Stimulated activated naive B cell treated with anti-CD40 and anti-IgM and Interleukin-4, amounts not matched to agents 10 μg/mL and 1 μg/mL and 100 μg/mL, for 72 hours (primary cell): ENCODE results near the gene SYNE4.

ENCODE experiments used
- ATAC-seq, 2 donors: fragments of 150-1000 bp; cut with Tn5 transposase; replicated peaks; 2 replicates each; pipeline ENCODE4 v1.10.0; 2021; ENCODE audit warnings: moderate library complexity in 1 of 2
- DNase-seq: peaks from one replicate; pipeline ENCODE4 v3.0.0; 2021
- H3K27ac Mint-ChIP-seq: one replicate; pipeline ENCODE4 v1.8.0; 2022; ENCODE audit warnings: mild to moderate bottlenecking, mixed read lengths
- H3K27me3 Mint-ChIP-seq, 2 donors: one replicate each; pipeline ENCODE4 v1.8.0; 2022; ENCODE audit warnings: mixed read lengths in 2 of 2
- H3K36me3 Mint-ChIP-seq, 2 donors: one replicate each; pipeline ENCODE4 v1.8.0; 2022; ENCODE audit warnings: mixed read lengths in 2 of 2, mild to moderate bottlenecking in 1 of 2
- H3K4me1 Mint-ChIP-seq, 2 donors: one replicate each; pipeline ENCODE4 v1.8.0; 2022; ENCODE audit warnings: mixed read lengths in 2 of 2, mild to moderate bottlenecking in 1 of 2
- H3K4me3 Mint-ChIP-seq, 2 donors: one replicate each; pipeline ENCODE4 v1.8.0; 2022; ENCODE audit warnings: mild to moderate bottlenecking in 2 of 2, mixed read lengths in 2 of 2, moderate library complexity in 1 of 2
- H3K9me3 Mint-ChIP-seq, 2 donors: one replicate each; pipeline ENCODE4 v1.8.0; 2022; ENCODE audit warnings: mixed read lengths in 2 of 2, mild to moderate bottlenecking in 1 of 2

Gene SYNE4

DNA sequence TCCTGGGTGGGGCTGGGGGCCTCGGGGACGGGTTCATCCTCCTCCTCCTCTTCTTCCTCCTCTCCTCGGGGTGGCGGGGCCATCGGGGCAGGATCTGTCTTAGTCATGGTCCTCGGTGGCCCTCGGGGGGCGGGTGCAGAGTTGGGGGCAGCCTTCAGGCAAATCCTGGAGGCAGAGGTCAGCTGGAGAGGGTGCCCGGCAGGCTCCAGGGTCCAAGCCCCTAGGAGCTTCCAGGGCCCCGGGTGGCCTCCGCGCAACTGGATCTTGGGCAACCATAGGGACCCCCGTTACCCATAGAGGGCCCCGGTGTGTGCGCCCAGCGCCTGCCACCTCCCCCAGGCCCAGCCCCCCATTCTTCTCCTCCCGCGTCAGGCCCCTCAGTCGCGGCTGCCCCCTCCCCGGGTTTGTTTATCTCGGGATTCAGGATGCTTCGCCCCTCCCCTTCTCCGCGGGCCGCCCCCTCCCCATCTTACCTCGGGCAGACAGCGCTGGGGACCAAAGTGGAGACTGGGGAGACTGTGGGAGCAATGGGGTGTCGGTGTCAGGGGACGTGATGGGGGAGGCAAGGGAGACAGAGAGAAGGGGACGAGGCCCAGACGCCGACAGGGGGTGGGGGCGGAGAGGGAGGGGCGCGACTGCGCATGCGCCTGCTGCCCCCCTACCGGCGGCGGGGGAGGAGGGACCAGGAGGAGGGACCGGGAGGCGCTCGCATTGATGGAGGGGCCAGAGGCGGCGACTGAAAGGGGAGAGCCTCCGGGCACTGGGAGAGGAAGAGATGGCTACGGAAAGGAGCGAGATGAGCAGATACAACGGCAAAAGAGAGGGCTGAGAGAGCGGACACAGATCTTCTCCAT lies 23.9 kb upstream of the SYNE4 start, which contains the start of gene CLIP3:
Gene CLIP3, minus strand, starts transcription at position 623 of the 854 bp plus-strand sequence. Its CDS starts 516 bp downstream, at position 107.
- DNase-seq (no peak), ATAC-seq (peak; percentile 39 to 44)
- peak within 1 kb of the TSS; percentile 70 for H3K27ac Mint-ChIP-seq
- H3K9me3 Mint-ChIP-seq, result no peaks in the 10 kb centered on the region
- peak within 1 kb of the TSS; percentile 45 to 62 for H3K4me3 Mint-ChIP-seq
- H3K27me3 Mint-ChIP-seq, result peaks cover 8 to 11% of the 10 kb centered on the region in 2 donors
- H3K4me1 Mint-ChIP-seq, result peaks cover 7 to 14% of the 10 kb centered on the region in 2 donors
- H3K36me3 Mint-ChIP-seq, result peaks cover 45 to 47% of the 10 kb centered on the region in 2 donors

DNA sequence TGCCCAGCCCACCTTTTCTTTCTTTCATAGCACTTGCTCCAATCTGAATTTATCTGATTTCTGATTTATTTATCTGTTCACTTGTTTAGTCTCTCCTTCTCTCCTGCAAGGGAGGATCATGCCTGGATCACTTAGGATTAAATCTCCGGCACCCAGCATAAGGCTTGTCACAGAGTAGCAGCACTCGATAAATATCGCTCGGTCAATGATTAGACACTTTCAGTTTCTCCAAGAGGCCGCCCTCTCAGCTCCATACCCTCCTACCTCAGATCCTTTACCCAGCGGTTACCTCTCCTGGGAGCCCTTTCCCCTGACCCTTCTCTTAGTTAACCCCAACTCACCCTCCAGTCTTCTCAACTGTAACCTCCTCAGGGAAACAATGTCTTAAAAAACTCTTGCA lies 22.7 kb upstream of the SYNE4 start:
- Mint-ChIP-seq H3K4me3 (no peak overlapping the region), H3K9me3 (no peaks in the 10 kb centered on the region), H3K27ac (no peak overlapping the region), H3K27me3 (peaks cover 8 to 11% of the 10 kb centered on the region in 2 donors), H3K4me1 (peaks cover 4 to 14% of the 10 kb centered on the region in 2 donors), H3K36me3 (peaks cover 40 to 41% of the 10 kb centered on the region in 2 donors)
- DNase-seq (no peak), ATAC-seq (no peak)

DNA sequence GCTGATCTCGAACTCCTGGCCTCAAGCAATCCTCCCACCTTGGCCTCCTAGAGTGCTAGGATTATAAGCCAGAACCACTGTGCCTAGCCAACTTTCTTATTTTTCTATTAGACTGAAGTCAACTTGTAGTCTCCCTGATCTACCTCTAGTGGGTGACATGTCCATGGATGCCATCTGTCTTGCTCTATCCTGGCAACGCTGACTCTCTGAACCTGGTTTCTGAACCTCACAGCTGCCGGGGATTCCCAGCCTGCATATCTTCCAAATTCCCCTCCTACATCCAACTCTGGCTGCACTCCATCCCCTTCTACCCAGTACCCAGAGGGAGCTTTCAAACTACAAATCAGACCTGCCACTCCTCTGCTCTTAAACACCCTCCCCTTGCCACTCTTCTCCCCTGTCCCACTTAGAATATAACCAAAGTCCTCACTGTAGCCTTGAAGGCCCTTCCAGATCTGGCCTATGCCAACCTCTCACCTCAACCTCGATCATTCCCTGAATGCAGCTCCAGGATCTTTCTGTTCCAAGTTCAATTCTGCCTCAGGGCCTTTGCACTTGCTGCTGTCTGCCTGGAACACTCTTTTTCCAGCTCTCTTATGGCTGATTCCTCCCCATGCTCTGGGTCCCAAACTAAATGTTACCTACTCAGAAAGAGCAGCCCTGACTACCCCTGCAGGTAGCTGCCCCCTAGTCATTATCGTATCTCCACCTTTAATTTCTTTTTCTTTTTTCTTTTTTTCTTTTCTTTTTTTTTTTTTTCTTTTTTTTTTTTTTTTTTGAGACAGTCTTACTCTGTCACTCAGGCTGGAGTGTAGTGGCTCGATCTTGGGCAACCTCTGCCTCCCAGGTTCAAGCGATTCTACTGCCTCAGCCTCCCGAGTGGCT lies 21.9 kb upstream of the SYNE4 start:
- Mint-ChIP-seq H3K9me3 (no peaks in the 10 kb centered on the region), H3K4me1 (peaks cover 4 to 13% of the 10 kb centered on the region in 2 donors), H3K27ac (no peak overlapping the region), H3K36me3 (peaks cover 38 to 41% of the 10 kb centered on the region in 2 donors), H3K4me3 (no peak overlapping the region), H3K27me3 (peaks cover 8 to 11% of the 10 kb centered on the region in 2 donors)
- no peak for DNase-seq
- ATAC-seq, result peak in 1 of 2 donors; percentile 33

DNA sequence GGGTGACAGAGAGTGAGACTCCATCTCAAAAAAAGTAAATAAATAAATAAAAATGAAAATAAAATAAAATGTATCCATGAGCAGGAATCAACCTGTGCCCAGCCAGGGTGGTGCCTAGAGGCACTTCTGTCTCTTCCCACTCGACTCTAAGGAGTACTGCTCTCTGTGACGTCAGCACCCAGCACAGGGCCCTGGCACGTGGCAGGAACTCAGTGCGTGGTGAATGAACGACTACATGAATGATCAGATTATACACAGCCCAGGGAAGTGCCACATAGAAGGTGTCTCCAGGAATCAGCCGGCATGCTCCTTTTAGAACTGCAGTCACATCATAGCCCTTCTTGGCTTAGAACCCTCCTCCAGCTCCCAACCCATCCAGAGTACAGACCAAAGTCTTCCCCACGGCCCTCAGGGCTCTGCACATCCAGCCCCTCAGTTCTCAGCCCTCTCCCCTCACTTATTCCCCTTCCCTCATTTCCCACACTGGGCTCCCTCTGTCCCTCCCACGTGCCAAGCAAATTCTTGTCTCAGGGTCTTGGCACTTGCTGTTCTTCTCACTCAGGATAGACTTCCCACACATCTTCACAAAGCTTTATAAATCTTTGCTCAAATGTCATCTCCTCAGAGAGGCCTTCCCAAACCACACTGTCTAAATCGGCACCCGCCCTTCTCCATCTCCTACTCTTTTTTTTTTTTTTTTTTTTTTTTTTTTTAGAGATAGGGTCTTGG lies 19.9 kb upstream of the SYNE4 start:
- DNase-seq (no peak), ATAC-seq (no peak)

DNA sequence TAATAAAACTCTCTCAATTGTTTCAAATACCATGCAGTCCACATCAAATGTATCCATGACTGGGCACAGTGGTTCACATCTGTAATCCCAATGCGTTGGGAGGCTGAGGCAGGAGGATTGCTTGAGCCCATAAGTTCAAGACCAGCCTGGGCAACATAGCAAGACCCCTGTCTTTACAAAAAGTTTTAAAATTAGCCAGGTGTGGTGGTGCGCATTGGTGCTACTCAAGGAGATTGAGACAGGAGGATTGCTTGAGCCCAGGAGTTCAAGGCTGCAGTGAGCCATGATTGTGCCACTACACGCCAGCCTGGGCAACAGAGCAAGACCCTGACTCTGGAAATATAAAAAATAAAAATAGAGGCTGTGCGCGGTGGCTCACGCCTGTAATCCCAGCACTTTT lies 19.1 kb upstream of the SYNE4 start:
- peaks cover 2 to 6% of the 10 kb centered on the region in 2 donors for H3K4me1 Mint-ChIP-seq
- no peak for ATAC-seq
- DNase-seq, result no peak
- H3K4me3 Mint-ChIP-seq, result no peak overlapping the region
- H3K27ac Mint-ChIP-seq, result no peak overlapping the region
- peaks cover 0 to 9% of the 10 kb centered on the region in 2 donors for H3K27me3 Mint-ChIP-seq
- H3K36me3 Mint-ChIP-seq, result peaks cover 35 to 42% of the 10 kb centered on the region in 2 donors
- H3K9me3 Mint-ChIP-seq, result no peaks in the 10 kb centered on the region

More for the DNA sequence above, 19.9 kb upstream of the SYNE4 start:
- peaks cover 30 to 37% of the 10 kb centered on the region in 2 donors for H3K36me3 Mint-ChIP-seq
- H3K4me3 Mint-ChIP-seq, result no peak overlapping the region
- peaks cover 1 to 11% of the 10 kb centered on the region in 2 donors for H3K27me3 Mint-ChIP-seq
- H3K27ac Mint-ChIP-seq, result no peak overlapping the region
- H3K9me3 Mint-ChIP-seq, result no peaks in the 10 kb centered on the region
- H3K4me1 Mint-ChIP-seq, result peaks cover 2 to 10% of the 10 kb centered on the region in 2 donors

DNA sequence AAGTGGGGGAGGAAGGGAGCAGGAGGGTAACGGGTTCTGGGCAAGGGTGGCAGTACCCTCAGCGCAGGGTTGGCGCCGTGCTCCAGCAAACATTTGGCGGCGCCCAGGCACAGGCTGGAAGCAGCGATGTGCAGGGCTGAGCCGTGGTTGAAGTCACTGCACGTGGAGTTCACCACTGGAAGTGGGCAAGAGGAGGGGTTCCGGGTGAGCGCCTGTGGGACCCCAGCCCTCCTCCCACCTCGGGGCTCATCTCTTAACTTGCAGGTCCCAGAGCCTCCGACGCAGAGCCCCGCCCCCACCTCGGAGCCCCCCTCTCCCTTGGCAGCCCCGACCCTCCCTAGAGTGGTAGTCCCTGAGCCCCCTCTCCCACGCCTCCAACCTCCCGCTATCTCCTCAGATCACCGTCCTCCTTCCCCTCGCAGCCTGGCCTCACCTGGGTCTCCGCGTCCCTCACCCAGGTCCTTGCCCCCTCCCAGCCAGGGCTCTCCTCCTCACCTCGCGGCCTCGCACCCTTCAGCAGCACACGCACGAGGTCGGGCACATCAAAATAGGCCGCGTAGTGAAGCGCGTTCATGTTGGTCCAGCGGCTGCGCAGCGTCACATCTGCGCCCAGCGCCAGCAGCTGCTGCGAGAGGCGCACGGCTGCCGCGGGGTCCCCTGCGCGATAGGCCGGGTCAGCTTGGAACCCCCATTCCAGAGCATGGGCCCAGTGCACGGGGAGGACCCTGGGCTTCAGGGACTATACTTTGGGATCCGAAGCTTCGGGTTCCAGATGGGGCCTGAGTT lies 17.7 kb upstream of the SYNE4 start:
- H3K4me1 Mint-ChIP-seq, result no peaks in the 10 kb centered on the region
- no peak for ATAC-seq
- H3K36me3 Mint-ChIP-seq, result peaks cover 33 to 41% of the 10 kb centered on the region in 2 donors

DNA sequence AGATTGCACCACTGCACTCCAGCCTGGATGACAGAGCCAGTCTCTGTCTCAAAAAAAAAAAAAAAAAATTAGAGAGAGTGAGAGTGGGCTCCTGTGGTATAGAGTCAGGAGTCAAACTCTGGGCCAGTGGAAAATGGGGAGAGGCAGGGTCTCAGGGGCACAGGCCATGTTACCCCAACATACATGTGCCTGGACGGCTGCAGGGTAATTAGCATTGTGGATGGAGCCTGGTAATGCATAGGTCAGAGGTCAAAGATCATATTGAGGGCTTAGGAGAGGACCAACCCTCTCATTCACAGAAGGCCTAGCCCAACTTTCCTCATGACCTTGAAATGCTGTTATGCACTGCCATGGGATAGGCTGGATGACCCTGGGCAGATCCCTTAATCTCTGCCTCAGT lies 16.9 kb upstream of the SYNE4 start:
- no peak overlapping the region for H3K4me3 Mint-ChIP-seq
- H3K4me1 Mint-ChIP-seq, result no peaks in the 10 kb centered on the region
- no peaks in the 10 kb centered on the region for H3K9me3 Mint-ChIP-seq
- no peaks in the 10 kb centered on the region for H3K27me3 Mint-ChIP-seq
- no peak for DNase-seq
- no peak overlapping the region for H3K27ac Mint-ChIP-seq
- H3K36me3 Mint-ChIP-seq, result peaks cover 34 to 41% of the 10 kb centered on the region in 2 donors
- no peak for ATAC-seq

More for the DNA sequence above, 17.7 kb upstream of the SYNE4 start:
- Mint-ChIP-seq H3K4me3 (no peak overlapping the region), H3K27ac (no peak overlapping the region), H3K27me3 (no peaks in the 10 kb centered on the region), H3K9me3 (no peaks in the 10 kb centered on the region)
- no peak for DNase-seq

DNA sequence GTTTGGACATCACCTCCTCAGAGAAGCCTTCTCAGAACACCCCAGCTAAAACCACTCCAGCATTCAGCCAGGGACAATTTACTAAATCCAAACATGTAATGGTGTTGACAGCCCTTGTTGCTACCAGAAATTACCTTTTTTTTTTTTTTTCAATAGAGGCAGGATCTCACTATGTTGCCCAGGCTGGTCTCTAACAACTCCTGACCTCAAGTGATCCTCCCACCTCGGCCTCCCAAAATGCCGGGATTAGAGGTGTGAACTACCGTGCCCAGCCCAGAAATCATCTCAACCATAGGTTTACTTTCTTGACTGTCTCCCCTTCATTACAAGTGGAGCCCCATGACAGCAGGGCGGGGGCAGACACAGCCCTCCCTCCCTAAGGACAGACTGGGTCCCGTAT lies 14.8 kb upstream of the SYNE4 start:
- H3K27me3 Mint-ChIP-seq, result no peaks in the 10 kb centered on the region
- DNase-seq (no peak), ATAC-seq (no peak)
- no peaks in the 10 kb centered on the region for H3K9me3 Mint-ChIP-seq
- no peak overlapping the region for H3K4me3 Mint-ChIP-seq
- peaks cover 20 to 32% of the 10 kb centered on the region in 2 donors for H3K36me3 Mint-ChIP-seq
- no peaks in the 10 kb centered on the region for H3K4me1 Mint-ChIP-seq
- no peak overlapping the region for H3K27ac Mint-ChIP-seq

DNA sequence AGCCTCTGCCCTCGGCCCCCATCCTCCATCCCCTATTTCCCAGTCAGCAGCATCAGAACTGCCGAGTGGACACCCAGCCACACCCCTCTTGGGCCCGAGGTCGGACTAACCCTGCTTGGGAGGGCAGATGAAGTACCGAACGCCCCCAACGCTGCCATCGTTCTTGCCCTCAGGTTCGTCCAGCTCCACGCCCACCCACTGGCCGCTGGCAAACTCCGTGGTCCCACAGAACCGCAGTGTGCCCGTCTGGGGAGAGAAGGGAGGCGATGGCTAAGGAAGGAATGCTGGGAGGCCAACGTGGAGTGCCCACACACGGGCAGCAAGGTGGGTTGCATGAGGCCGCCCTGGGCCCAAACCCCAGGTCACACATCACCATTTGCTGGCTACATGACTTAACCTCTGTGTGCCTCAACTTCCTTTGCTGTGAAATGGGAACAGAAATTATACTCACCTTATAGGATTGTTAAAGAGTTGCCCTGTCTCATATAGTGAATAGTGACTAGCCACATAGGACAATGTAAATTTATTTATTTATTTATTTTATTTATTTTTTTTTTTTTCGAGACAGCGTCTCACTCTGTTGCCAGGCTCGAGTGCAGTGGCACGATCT lies 10.6 kb upstream of the SYNE4 start:
- Mint-ChIP-seq H3K9me3 (no peaks in the 10 kb centered on the region), H3K27ac (peak overlapping the region; percentile 59), H3K27me3 (no peaks in the 10 kb centered on the region), H3K4me1 (peaks cover 10 to 18% of the 10 kb centered on the region in 2 donors), H3K4me3 (no peak overlapping the region), H3K36me3 (peaks cover 26 to 28% of the 10 kb centered on the region in 2 donors)
- no peak for DNase-seq
- no peak for ATAC-seq

DNA sequence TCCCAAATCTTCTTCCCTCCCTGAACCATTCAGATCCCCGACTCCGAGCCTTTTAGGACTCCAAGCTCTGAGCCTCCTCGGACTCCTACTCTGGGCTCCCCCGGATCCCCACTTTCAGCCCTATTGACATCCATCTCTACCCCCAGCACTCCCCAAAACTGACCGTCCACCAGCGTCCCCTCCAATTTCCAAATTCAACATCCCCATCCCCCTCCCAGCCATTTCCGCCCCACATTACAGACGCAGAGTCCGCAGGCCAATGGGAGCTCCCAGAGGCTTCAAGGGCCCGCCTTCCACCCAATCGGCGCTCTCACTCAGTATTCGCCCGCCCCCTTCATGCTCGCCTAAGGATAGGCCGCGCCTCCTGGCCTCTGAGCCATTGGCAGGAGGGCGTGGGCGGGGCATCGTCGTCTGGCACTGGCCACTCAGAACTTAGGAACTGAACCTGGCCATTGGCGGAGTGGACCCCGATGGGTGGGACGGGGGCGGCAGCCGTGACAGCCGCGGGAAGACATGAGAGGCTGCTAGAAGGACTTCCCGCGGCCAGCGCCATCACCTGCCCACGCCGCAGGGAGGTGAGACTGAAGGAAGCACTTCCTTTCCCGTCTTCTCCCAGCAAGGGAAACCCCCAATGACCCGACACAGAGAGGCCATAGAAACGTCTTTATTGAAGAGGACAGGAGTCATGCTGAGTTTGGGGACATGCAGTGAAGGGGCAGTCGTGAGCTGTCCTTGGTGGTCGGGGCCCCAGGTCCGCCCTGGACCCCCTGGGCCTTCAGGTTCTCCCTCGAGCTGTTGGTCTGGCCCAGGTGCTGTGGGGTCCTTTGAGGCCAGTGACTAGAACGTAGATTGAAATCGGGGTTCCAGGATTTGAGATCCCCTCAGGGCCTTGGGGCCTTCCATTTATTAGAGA lies 5.7 kb upstream of the SYNE4 start, which contains the start of gene ALKBH6:
Gene ALKBH6, minus strand, starts transcription at position 202 of the 913 bp plus-strand sequence. CDS start 816 bp downstream, outside the sequence.
- Mint-ChIP-seq H3K4me3 (peak within 1 kb of the TSS; percentile 91 to 97), H3K27me3 (peaks cover 8 to 10% of the 10 kb centered on the region in 2 donors), H3K27ac (peak within 1 kb of the TSS; percentile 96), H3K36me3 (peaks cover 25 to 26% of the 10 kb centered on the region in 2 donors), H3K4me1 (peaks cover 28 to 43% of the 10 kb centered on the region in 2 donors), H3K9me3 (no peaks in the 10 kb centered on the region)
- peak; percentile 99 for DNase-seq
- peak; percentile 98 for ATAC-seq

DNA sequence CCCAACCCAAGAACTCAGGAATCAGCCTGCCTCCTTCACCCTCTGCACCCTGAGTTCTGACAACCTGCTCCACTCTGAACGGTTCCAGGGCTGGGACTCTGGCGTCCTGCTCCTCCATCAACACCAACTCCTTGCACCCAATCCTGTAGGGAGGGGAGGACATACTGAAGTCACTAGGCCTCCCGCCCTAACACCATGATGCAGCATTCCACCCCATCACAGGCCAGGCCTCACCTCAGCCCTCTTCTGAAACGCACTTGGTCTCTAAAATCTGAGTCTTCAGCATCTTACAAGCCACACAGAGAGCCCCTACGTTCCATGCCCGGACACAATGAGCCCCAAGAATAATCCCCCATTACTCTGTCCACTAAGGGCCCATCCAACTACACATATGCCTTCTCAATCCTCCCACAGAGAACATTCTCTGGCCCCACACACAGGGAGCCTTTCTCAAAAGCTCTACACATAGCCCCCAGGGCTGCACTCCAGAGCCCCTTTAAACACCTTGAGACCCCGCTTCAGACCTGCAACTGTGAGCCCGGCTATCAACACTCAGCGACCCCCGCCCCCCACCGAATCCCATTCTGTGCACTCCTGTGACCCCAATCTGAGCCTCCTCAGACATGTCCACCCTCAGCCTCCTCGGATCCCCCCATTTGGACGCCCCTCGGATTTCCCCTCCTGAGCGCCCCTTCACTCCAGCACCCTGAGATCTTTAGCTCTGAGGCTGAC lies 4.8 kb upstream of the SYNE4 start:
- no peak for ATAC-seq
- Mint-ChIP-seq H3K36me3 (peaks cover 26 to 30% of the 10 kb centered on the region in 2 donors), H3K27ac (peak overlapping the region; percentile 96), H3K27me3 (peaks cover 8 to 14% of the 10 kb centered on the region in 2 donors), H3K9me3 (no peaks in the 10 kb centered on the region), H3K4me1 (peaks cover 32 to 48% of the 10 kb centered on the region in 2 donors), H3K4me3 (peak overlapping the region; percentile 91 to 97)
- no peak for DNase-seq
